NCI-H446 (cell line): ENCODE data around the gene ITGA6.
"Not testable (repeated sequence)": the region's sequence is repeated elsewhere in the genome, so short reads cannot be mapped to it uniquely, and the experiment has no call there.

Source experiments
- DNase-seq, 2 experiments: peaks; one replicate each; lab custom pipeline; 2025; lab: John Stamatoyannopoulos, UW

Gene ITGA6

GRCh38 chr2:172518995-172519394 is 91.6 kb downstream of the ITGA6 start:
- DNase-seq: no peak

- no peak for DNase-seq
These were observed 98.2 kb downstream of the ITGA6 start for GRCh38 chr2:172525601-172526000.

- DNase-seq: no peak
These were observed 103.9 kb downstream of the ITGA6 start for GRCh38 chr2:172531309-172531708.

GRCh38 chr2:172532461-172532860 is 105.1 kb downstream of the ITGA6 start:
- DNase-seq: not testable (repeated sequence)

GRCh38 chr2:172533687-172534086 is 106.3 kb downstream of the ITGA6 start:
- no peak for DNase-seq

GRCh38 chr2:172535119-172535518 is 107.7 kb downstream of the ITGA6 start:
- DNase-seq: no peak

- not testable (repeated sequence) for DNase-seq
These were observed 110.5 kb downstream of the ITGA6 start for GRCh38 chr2:172537851-172538250.

GRCh38 chr2:172539767-172540166 is 112.4 kb downstream of the ITGA6 start:
- DNase-seq: no peak

- DNase-seq: no peak
These were observed 113.0 kb downstream of the ITGA6 start for GRCh38 chr2:172540421-172540820.

- DNase-seq: no peak
These were observed 118.2 kb downstream of the ITGA6 start for GRCh38 chr2:172545408-172546075.

- DNase-seq: no peak
These were observed 121.7 kb downstream of the ITGA6 start for GRCh38 chr2:172549131-172549530.

GRCh38 chr2:172549802-172550201 is 122.4 kb downstream of the ITGA6 start:
- DNase-seq: not testable (repeated sequence)

GRCh38 chr2:172550419-172550818 is 123.0 kb downstream of the ITGA6 start:
- no peak for DNase-seq

- DNase-seq: no peak
These were observed 123.9 kb downstream of the ITGA6 start for GRCh38 chr2:172551271-172551670.

- DNase-seq: no peak
These were observed 125.3 kb downstream of the ITGA6 start for GRCh38 chr2:172552547-172553291.

- DNase-seq: no peak
These were observed 127.2 kb downstream of the ITGA6 start for GRCh38 chr2:172554352-172555271.

- no peak for DNase-seq
These were observed 127.8 kb downstream of the ITGA6 start for GRCh38 chr2:172555272-172555521.
